ENCODE results near the gene ZDHHC22. TPM values are rescaled to one million over a fixed set of nuclear protein-coding genes. Genes with fewer than 3 reads are reported as not detected.

ZDHHC22 gene
- total RNA-seq, 1 donor from 2014 or later = not detected

- Mint-ChIP-seq H3K27ac (no peak overlapping the region), H3K36me3 (ENCODE audit: low read depth) (no peaks in the 10 kb centered on the region)
Measured at GRCh38 chr14:77084985-77085384, 56.6 kb downstream of the ZDHHC22 start.

GRCh38 chr14:77083082-77083481, 58.5 kb downstream of the ZDHHC22 start:
- intact Hi-C loops (cut with micrococcal nuclease) = no loop called here
- Mint-ChIP-seq H3K4me3 (no peak overlapping the region), H3K27me3 (peaks cover 5% of the 10 kb centered on the region), H3K9me3 (peaks cover 5% of the 10 kb centered on the region), H3K36me3 (ENCODE audit: low read depth) (no peaks in the 10 kb centered on the region), H3K4me1 (peaks cover 5% of the 10 kb centered on the region), H3K27ac (no peak overlapping the region)
- DNase-seq = no peak

More at GRCh38 chr14:77084985-77085384, 56.6 kb downstream of the ZDHHC22 start:
- intact Hi-C loops (cut with micrococcal nuclease) = no loop called here
- H3K4me3 Mint-ChIP-seq = no peak overlapping the region
- DNase-seq = no peak
- peaks cover 3% of the 10 kb centered on the region for H3K9me3 Mint-ChIP-seq
- peaks cover 9% of the 10 kb centered on the region for H3K27me3 Mint-ChIP-seq
- peaks cover 5% of the 10 kb centered on the region for H3K4me1 Mint-ChIP-seq

GRCh38 chr14:77082356-77082755, 59.2 kb downstream of the ZDHHC22 start:
- Mint-ChIP-seq H3K27ac (no peak overlapping the region), H3K4me1 (peaks cover 2% of the 10 kb centered on the region), H3K9me3 (peaks cover 5% of the 10 kb centered on the region), H3K36me3 (ENCODE audit: low read depth) (no peaks in the 10 kb centered on the region), H3K27me3 (peaks cover 4% of the 10 kb centered on the region), H3K4me3 (no peak overlapping the region)
- no peak for DNase-seq
- intact Hi-C loops (cut with micrococcal nuclease) = no loop called here

Other genes starting within 250 kb of the ZDHHC22 start
- 32.8 and 34.8 TPM in 2 replicates for gene IRF2BPL, start 113.1 kb downstream of the ZDHHC22 start, total RNA-seq
- gene CIPC, start 43.5 kb downstream of the ZDHHC22 start, total RNA-seq = 12.7 and 14.0 TPM in 2 replicates
- gene TMEM63C, start 40.0 kb upstream of the ZDHHC22 start, total RNA-seq = 1.3 and 2.3 TPM in 2 replicates
- not detected in 2 replicates for gene NGB, start 129.4 kb upstream of the ZDHHC22 start, total RNA-seq
- 23.5 and 24.3 TPM in 2 replicates for gene POMT2, start 179.1 kb upstream of the ZDHHC22 start, total RNA-seq
- gene GSTZ1, start 179.2 kb upstream of the ZDHHC22 start, total RNA-seq = 9.5 and 9.9 TPM in 2 replicates
- 31.1 and 32.1 TPM in 2 replicates for gene TMED8, start 235.3 kb upstream of the ZDHHC22 start, total RNA-seq
- 0.28 and 0.63 TPM in 2 replicates for gene SAMD15, start 235.6 kb upstream of the ZDHHC22 start, total RNA-seq